Medulla oblongata (tissue), 1 donor: ENCODE results near the gene CLUH.

Source experiments
- DNase-seq: peaks from one replicate; pipeline ENCODE4 v3.0.0-alpha.2; 2015; ENCODE audit errors: extremely low spot score

The CLUH gene, protein sequence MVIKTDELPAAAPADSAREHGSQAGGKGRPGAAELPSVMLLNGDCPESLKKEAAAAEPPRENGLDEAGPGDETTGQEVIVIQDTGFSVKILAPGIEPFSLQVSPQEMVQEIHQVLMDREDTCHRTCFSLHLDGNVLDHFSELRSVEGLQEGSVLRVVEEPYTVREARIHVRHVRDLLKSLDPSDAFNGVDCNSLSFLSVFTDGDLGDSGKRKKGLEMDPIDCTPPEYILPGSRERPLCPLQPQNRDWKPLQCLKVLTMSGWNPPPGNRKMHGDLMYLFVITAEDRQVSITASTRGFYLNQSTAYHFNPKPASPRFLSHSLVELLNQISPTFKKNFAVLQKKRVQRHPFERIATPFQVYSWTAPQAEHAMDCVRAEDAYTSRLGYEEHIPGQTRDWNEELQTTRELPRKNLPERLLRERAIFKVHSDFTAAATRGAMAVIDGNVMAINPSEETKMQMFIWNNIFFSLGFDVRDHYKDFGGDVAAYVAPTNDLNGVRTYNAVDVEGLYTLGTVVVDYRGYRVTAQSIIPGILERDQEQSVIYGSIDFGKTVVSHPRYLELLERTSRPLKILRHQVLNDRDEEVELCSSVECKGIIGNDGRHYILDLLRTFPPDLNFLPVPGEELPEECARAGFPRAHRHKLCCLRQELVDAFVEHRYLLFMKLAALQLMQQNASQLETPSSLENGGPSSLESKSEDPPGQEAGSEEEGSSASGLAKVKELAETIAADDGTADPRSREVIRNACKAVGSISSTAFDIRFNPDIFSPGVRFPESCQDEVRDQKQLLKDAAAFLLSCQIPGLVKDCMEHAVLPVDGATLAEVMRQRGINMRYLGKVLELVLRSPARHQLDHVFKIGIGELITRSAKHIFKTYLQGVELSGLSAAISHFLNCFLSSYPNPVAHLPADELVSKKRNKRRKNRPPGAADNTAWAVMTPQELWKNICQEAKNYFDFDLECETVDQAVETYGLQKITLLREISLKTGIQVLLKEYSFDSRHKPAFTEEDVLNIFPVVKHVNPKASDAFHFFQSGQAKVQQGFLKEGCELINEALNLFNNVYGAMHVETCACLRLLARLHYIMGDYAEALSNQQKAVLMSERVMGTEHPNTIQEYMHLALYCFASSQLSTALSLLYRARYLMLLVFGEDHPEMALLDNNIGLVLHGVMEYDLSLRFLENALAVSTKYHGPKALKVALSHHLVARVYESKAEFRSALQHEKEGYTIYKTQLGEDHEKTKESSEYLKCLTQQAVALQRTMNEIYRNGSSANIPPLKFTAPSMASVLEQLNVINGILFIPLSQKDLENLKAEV (N-terminal part only)

DNA sequence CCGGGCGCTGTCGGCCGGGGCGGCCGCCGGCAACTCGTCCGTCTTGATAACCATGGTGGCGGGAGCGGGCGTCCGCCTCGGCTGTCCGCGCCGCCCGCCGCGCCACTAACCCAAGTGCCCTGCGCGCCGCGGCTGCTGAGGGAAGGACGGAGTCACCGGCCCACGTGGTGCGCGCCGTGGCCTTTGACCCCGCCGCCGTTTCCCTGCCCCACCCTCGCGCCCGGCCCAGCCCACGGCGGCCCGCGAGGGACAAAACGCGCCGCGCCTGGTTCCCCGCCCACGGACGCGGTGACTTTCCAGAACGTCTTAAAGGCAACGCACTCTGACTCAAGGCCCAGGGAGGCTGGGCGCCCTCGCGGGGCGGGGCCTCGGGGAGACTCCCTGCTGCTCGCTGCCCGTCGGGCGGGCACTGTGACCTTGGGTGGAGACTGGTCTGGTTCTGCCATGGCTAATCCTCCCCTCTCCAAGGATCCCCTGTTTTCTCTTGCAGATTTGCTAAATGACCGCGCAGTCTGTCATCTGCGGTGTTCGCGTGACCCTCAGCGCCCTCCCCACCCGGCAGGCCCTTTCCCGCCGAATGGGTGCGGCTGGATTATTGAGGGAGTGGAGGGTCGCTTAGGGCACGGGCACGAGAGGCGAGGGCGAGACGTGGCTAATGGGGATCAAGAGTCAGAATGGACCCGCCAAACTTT lies at the start of gene CLUH:
CLUH (minus strand) TSS at position 157 of the 692 bp plus-strand sequence; CDS start at position 54, 103 bp downstream.
- peak; percentile 97 for DNase-seq

DNA sequence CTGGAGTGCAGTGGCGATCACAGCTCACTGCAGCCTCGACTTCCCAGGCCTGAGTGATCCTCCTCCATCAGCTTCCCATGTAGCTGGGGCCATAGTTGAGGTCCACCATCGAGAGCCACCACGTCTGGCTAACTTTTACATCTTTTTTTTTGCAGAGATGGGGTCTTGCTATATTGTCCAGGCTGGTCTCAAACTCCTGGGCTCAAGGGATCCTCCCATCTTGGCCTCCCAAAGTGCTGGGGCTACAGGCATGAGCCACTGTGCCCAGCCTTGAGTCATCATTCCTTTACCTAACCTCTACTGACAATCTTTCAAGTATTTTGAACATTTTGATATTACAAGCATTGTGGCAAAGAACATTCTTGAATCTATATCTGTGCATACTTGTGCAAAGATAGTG lies 47.3 kb upstream of the CLUH start:
- no peak for DNase-seq

DNA sequence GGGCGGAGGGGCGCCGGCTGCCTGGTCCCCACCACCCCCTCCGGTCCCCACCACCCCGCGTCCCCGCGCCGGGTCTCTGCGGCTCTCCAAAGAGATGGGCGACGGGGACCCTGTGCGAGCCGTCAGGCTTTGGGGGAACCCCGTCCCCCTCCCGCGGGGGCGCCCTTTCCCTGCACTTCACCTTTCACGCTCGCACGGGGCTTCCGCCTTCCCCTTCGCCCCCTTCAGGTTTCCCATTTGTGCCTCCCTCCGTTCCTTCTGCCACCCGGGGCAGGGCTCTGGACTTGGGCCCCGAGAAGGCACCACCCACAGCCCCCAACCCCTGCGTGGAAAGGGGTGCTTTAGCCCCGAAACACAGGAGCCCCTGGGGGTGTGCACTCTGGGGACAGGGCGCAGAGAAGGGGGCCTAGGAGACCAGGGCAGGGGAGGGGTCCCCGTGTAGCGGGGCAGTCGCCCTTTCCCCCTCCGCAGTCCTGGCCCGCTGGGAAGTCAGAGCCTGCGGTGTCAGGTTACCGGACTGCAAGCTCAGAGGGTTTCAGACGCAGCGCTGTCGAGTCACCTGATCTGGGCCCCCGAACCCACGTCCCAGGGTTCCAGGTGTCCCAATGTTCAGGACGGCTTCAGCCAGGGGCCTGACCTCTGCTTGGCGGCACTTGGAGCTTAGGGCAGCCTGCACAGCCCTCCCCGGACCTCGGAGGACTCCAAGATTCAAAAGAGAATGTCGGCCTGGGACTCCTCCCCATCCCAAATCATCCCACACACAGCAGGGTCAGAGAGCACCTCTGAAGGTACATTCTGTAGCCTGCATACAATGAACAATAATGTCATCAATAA lies 44.5 kb upstream of the CLUH start:
- DNase-seq = no peak

DNA sequence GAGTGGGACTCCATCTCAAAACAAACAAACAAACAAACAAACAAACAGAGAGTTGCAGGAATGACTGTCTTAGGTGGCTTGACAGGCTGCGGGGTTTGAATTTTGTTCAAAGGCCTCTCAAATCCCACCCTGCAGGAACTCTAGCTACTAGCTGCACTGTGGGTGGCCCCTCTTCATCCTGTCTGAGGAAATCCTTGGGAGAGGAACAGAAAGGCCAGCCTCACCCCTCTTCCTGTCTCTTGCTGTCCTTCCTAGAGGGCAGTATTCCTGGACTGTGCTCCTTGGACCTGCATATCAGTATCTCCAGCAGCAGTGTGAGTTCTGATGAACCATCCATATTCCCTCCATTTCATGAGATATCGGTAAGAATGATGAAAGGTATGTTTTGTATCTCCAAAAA lies 39.9 kb upstream of the CLUH start:
- no peak for DNase-seq

DNA sequence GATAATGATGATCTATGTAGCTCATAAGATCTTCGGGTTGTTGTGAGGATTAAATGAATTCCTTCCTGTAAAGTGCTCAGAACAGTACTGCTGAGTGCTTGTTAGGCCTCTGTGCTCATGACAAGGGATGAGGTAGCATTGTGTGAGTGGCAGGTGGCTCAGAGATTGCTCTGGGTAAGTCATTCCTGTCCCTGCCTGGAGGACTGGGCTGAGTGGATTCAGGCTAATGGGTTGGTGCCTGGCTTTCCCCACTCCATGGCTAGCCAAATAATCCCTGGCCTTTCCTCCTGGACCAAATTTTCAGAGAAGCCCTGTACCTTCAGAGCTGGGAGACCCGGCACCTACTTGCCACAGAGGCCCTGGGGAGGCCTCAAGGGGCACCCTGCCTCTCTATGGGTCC lies 39.2 kb upstream of the CLUH start:
- DNase-seq = no peak

DNA sequence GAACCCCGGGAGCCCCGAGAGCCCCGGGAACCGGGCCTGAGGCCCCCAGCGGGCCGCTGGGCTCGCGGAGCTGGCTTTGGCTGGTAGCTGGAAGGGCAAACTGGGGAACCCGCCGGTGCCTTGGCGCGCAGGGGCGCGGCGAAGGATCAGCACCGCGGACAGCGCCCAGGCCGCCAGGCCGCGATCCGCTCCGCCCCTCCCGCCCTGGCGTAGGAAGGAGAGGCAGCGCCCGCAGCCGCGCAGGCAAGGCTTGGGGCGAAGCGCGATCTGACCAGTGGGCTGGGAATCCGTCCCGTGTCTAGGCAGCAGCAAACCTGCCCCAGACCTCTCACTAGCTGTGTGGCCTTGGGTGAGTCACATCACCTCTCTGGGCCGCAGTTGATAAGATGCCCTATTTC lies 38.2 kb upstream of the CLUH start:
- peak; percentile 67 for DNase-seq

DNA sequence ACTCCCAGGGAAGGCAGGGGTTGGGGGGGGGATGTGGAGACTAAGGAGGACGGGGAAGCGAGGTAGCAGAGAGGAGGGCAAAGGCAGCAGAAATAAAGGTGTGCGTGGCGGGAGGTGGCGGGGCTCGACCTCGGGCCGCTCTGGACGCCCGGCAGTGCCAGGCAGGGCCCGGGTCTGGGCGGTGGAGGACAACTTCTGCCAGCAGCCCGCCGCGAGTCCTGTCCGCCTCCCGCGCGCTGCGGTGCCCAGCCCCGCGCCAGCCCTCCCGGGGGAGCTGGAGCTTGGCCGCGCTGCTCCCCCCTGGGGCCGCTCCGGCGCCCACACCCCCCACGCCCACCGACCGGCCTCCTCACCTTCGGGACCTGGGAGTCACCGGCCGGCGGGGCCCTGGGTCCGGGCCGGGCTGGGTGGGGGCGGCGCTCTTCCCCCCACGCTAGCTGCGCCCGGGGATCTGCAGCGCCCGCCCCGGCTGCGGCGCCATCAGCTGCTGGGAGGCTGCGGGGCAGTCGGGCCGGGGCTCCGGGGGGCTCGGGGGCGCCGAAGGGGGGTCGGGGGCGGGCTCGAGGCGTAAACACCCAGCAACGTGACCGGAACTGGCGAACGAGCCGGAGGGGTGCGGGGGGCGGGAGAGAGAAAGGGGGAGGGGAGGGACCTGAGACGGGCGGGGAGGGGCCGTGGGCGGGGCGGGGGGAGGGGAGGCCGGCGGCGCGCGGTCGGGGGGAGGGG lies 37.7 kb upstream of the CLUH start, which contains the start of gene CCDC92B:
CCDC92B (minus strand) TSS at position 595 of the 726 bp plus-strand sequence. CDS start 14,507 bp downstream, outside the sequence.
- DNase-seq = no peak

DNA sequence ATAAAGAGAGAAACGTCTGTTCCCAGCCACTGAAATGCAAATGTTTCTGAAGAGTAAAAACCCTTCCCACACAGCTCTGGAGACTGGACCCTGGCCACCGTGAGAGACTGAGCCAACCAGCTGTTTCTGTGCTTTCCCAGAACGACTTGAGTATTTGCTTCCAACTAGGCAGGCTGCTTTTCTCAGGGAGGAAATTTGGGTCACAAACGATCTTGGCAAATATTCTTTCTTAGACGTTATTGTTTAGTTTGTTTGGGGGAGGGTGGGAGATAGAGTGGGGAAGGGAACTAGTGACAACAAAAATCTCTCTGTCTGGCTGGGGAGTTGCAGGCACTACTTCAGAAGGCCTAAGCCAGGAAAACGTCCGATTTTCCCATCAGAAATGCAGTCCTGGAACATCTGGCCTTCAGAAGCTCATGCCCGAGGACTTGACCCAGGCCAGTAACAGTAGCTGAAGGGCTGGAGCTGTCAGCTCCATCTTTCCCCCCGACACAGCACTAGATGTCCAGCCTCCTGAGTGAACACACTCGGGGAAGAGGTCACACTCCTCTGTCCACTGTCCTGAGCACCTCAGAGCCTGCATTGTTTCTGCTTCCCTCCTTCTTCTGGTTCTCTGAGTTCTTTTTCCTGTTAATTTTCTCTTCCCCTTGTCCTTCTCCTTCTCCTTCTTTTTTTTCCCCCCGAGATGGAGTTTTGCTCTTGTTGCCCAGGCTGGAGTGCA lies 33.9 kb upstream of the CLUH start:
- peak; percentile 55 for DNase-seq

DNA sequence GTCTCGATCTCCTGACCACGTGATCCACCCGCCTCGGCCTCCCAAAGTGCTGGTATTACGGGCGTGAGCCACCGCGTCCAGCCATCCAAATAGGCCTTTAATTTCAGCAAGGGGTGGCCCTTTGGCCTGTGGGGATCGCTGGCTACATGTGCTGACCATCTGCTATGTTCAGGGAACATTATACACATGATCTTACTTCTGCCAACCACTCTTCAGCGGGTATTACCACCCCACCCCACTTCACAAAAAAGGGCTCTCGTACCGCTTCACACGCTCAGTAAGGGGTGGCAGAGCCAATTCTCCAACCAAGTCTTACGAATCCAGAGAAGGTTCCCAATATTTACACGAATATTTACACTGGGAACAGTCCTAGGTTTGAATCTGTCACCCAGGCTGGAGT lies 26.1 kb upstream of the CLUH start:
- DNase-seq = no peak

DNA sequence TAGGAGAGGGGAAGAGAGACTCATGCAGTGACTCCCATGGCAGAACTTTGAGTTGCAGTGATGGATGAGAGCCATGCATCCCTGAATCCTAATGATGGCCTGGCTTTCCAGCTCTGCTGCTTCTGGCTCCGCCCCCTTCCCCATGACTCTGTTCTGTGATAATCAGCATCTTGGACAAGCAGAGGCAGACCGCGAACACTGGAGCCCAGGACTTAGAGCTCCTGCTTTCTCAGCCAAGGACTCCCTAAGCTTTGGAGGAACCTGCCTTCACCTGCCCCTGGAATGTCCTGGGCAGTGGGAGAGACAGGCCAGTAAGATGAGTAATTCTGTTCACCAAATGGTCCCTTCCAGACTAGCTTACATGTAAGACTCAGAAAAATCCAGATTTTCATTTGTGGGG lies 25.4 kb upstream of the CLUH start:
- no peak for DNase-seq

DNA sequence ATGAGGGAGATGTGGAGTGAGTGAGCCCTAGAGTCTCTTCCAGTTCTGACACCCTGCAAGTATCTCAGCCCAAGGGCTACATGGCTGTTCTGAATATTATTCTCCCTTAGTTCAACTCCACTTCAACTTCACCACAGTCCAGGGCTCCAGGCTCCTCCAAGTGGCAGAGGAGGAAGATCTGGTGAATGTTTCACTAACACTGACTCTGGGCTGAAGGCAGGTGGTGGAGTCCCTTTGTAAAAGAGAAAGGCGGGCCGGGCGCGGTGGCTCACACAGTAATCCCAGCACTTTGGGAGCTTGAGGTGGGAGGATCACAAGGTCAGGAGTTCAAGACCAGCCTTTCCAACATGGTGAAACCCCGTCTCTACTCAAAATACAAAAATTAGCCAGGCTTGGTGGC lies 24.3 kb upstream of the CLUH start:
- DNase-seq = no peak

DNA sequence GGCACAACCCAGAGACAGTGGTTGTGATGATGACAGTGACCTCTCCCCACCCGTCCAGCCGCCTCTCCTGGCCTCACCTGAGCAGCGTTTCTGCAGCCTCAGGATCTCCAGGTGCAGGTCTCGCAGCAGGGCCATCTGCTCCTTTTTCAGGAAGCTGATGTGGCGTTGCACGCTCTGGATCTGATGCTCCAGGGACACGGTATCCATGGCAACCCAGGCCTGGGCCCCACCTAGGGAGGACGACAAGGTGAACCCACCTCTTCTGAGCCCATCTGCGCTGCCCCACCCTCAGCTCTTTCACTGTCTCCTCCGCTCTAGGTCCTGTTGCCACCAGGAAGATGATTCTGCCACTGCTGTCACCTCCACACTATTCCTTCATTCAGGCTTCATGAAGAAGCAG lies 23.4 kb upstream of the CLUH start:
- DNase-seq = no peak

DNA sequence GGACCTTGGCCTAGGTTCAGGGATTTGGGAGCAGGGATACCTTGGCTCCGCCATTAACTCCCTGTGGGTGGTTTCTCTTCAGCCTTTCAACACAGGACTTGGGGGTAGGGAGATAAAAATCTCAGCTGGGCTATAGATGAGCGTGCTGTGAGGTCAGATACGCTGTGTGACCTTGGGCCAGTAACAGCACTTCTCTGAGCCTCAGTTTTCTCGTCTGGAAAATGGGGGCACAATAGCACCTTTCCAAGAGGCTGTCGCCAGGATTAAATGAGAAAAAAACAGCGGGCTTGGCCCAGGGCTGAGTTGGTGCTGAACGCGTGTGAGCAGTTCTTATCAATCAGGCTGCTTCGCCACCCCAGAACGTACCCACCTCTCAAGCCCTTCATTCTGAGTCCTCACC lies 20.2 kb upstream of the CLUH start:
- DNase-seq = no peak

DNA sequence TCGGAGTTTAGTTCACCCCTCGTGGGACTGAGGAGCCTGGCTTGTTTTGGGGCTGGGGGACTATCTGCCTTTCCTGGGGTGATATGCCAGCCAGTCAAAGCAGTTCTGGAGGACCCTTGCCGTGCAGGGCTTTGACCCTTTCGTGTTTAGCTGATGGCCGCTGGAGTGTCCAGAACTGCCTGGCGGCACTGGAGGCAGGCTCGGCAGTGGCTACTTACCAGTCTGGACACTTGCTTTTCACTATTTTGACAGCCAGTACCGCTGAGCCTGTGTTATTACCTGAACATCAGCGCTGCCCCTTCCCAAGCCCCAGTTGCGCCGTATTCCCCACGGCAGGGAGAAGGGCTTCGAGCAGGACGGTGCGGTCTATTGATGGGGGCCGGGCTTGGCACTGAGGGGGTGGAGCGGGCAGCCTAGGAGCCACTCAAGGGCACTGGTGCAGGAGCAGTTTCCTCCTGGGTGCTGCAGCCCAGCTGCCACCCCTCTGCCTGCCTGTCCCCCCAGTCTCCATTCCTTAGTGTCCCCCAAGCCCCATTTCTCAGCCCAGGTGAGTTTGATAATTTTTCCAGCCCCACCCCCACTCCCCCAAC lies 19.3 kb upstream of the CLUH start:
- DNase-seq = no peak

DNA sequence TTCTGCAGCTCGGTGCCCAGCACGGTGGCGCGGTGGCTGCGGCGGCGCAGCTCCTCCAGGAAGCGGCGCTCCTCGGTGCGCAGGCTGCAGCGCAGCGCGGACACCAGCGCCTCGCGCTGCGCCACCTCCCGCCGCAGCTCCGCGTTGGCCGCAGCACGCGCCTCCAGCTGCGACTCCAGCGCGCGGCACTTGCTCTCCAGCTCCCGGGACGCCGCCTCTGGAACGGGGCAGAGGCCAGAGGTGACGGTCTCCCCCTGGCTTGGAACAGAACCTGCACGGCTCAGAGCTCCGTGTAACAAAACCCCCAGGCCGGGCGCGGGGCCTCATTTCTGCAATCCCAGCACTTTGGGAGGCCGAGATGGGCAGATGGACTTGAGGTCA lies 13.2 kb upstream of the CLUH start:
- DNase-seq = no peak

DNA sequence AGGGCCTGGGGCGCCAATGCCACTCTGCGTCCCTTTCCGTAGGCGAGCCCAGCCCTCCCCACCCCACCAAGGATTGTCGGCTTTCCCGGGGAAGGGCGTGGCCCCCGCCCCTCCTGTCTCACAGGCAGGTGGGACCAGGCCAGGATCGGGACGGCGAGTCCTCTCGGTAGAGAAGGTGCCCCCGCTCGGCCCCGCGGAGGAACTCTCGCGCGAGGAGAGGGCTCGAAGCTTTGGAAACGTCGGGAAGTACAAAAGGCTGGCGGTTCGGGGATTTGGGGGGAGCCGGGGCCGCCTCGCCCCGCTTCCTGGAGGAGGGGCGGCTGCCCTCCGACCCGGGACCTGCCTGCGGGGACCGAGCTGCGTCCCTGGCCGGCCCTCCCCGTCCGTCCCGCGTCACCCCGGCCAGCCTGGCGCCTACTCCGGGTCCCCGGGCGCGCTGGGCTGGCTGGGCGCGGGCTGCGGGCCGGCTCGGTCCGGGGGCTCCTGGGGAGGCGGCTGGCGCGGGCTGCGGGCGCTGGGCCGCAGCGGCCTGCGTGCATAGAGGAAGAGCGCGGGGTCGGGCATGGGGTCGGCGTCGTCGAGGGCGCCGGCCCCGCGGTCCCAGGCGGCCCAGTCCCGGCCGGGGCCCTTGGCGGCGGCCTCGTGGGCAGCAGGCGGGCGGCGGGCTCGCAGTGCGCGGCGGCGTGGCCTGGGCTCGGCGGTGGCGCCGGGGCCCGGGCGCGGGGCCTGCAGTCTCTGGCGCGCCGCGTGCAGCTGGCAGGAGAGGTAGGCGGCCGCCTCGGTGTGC lies 12.6 kb upstream of the CLUH start:
- DNase-seq = no peak

DNA sequence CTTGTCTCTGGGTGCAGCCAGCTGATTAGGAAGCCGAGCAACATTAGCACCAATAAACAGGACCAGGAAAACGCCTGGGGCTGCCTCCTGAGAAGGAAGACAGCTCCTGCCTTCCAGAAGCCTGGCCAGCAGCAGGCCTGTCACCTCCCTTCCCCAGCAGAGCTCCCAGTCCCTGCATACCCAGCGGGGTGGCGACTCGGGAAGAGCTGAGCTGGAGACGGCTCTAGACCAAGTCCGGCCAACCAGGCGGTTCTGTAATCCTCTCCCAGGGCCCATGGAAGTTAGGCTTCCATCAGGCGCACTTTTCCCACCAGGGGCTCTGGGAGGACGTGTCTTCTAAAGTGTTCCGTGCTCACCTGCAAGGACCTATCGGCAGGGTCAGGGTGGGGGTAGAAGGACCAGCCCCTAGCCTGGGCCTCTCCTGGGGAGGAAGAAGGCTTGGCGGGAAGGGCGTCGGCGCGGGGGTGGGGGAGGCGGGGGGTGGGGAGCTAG lies 12.0 kb upstream of the CLUH start:
- DNase-seq = no peak

DNA sequence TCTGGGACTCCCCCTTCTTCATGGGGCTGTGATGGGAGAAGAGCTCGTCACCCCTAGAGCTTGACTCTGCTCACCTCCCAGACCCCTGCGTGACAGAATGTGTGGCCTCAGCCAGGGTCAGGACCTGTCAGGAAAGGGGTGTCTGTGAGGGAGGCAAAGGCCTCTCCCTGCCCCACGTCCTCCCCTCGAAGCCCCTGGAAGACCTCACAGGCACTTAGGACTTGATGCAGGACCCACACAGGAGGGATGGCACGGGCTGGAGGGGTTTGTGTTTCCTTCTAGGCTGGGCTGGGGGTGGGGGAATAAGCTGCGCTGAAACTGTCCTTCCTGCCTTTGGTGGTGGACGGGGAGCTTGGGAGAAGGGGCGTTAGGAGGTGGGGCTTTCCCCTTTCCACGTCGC lies 11.0 kb upstream of the CLUH start:
- DNase-seq = no peak
